MM.1S (cell line): ENCODE measurements around the gene GSTP1.
A peak's percentile ranks its signal among the peaks of the same experiment; 100 is the strongest.

Experiments used
- DNase-seq: peaks from one replicate; pipeline ENCODE4 v3.0.0-alpha.2; 2015
- H2AFZ ChIP-seq: fragments of 300-600 bp; sonication (generic); 2 replicates; pipeline ENCODE4 v1.6.0; 2016; ENCODE audit warnings: antibody characterized with exemption, low read length
- H3F3A ChIP-seq: fragments of 300-600 bp; sonication (generic); 2 replicates; pipeline ENCODE4 v1.6.1; 2016; ENCODE audit warnings: mild to moderate bottlenecking, antibody characterized with exemption, low read length, moderate library complexity, mixed read lengths; ENCODE audit not compliant: insufficient read depth
- H3K27ac ChIP-seq: fragments of 300-600 bp; sonication (generic); 2 replicates; pipeline ENCODE4 v1.5.1; 2016; ENCODE audit warnings: mild to moderate bottlenecking, low read length
- H3K27me3 ChIP-seq: fragments of 300-600 bp; sonication (generic); replicated peaks from 2 replicates; pipeline ENCODE4 v1.6.0; 2016; ENCODE audit warnings: low read length; ENCODE audit not compliant: insufficient read depth
- H3K36me3 ChIP-seq: fragments of 300-600 bp; sonication (generic); replicated peaks from 2 replicates; pipeline ENCODE4 v1.6.1; 2016; ENCODE audit warnings: mild to moderate bottlenecking, low read length, mixed read lengths; ENCODE audit not compliant: insufficient read depth
- H3K4me1 ChIP-seq: fragments of 300-600 bp; sonication (generic); 2 replicates; pipeline ENCODE4 v1.6.1; 2016; ENCODE audit warnings: low read length, mixed read lengths
- H3K4me2 ChIP-seq: fragments of 300-600 bp; sonication (generic); 2 replicates; pipeline ENCODE4 v1.6.0; 2016; ENCODE audit warnings: low read depth, low read length
- H3K4me3 ChIP-seq: fragments of 300-600 bp; sonication (generic); 2 replicates; pipeline ENCODE4 v1.5.1; 2016; ENCODE audit warnings: low read length, mixed read lengths
- H3K79me2 ChIP-seq: fragments of 300-600 bp; sonication (generic); 2 replicates; pipeline ENCODE4 v1.6.1; 2016; ENCODE audit warnings: mixed run types, low read length, mixed read lengths
- H3K9ac ChIP-seq: fragments of 300-600 bp; sonication (generic); 2 replicates; pipeline ENCODE4 v1.6.1; 2016; ENCODE audit warnings: low read length, mixed read lengths
- H3K9me2 ChIP-seq: fragments of 300-600 bp; sonication (generic); replicated peaks from 2 replicates; pipeline ENCODE4 v1.6.1; 2016; ENCODE audit warnings: mild to moderate bottlenecking, low read length, mixed read lengths; ENCODE audit not compliant: insufficient read depth
- H3K9me3 ChIP-seq: fragments of 300-600 bp; sonication (generic); replicated peaks from 2 replicates; pipeline ENCODE4 v1.6.1; 2016; ENCODE audit warnings: mild to moderate bottlenecking, low read length, mixed read lengths; ENCODE audit not compliant: insufficient read depth
- H4K20me1 ChIP-seq: fragments of 300-600 bp; sonication (generic); 2 replicates; pipeline ENCODE4 v1.6.1; 2016; ENCODE audit warnings: mild to moderate bottlenecking, low read length, moderate library complexity, mixed read lengths; ENCODE audit not compliant: insufficient read depth
- CTCF ChIP-seq: fragments of 300-600 bp; sonication (generic); IDR thresholded peaks from 2 replicates; pipeline ENCODE4 v1.5.1; 2016; ENCODE audit warnings: antibody characterized with exemption, low read length, mixed read lengths
- EZH2 ChIP-seq: fragments of 300-600 bp; sonication (generic); optimal IDR thresholded peaks from 2 replicates; pipeline ENCODE3; 2017; ENCODE audit warnings: low read depth, mild to moderate bottlenecking, antibody characterized with exemption, low read length, mixed read lengths
- EZH2phosphoT487 ChIP-seq: fragments of 300-600 bp; sonication (generic); IDR thresholded peaks from 2 replicates; pipeline ENCODE4 v1.6.1; 2018; ENCODE audit warnings: antibody characterized with exemption, low read length

GSTP1 gene

GRCh38 chr11:67581469-67581868 lies 2.1 kb upstream of the GSTP1 start:
- Histone ChIP-seq H3F3A (peaks cover 25% of the 10 kb centered on the region), H3K9me3 (no peaks in the 10 kb centered on the region), H3K27ac (no peak overlapping the region), H4K20me1 (peaks cover 3% of the 10 kb centered on the region; the same call in 1 of the 2 replicates), H2AFZ (no peak overlapping the region), H3K9ac (no peak overlapping the region), H3K27me3 (peaks cover 23% of the 10 kb centered on the region), H3K79me2 (peaks cover 24% of the 10 kb centered on the region), H3K4me3 (no peak overlapping the region), H3K4me1 (peaks cover 31% of the 10 kb centered on the region), H3K4me2 (no peak overlapping the region), H3K9me2 (no peaks in the 10 kb centered on the region), H3K36me3 (peaks cover 7% of the 10 kb centered on the region; the same call in 1 of the 2 replicates)
- TF ChIP-seq CTCF (no peak), EZH2phosphoT487 (no peak), EZH2 (no peak)
- DNase-seq: no peak

- DNase-seq: no peak
- TF ChIP-seq EZH2: no peak
- TF ChIP-seq CTCF: no peak
- no peak for TF ChIP-seq EZH2phosphoT487
- Histone ChIP-seq H3K9ac (no peak overlapping the region), H3K9me3 (no peaks in the 10 kb centered on the region), H3K4me1 (peaks cover 36% of the 10 kb centered on the region), H3K36me3 (peaks cover 8% of the 10 kb centered on the region; the same call in 1 of the 2 replicates), H3K27me3 (peaks cover 19% of the 10 kb centered on the region), H3K4me2 (peak overlapping the region; percentile 10; the same call in 1 of the 2 replicates), H2AFZ (no peak overlapping the region), H3K4me3 (no peak overlapping the region), H3F3A (peaks cover 31% of the 10 kb centered on the region), H3K27ac (no peak overlapping the region; the same call in 1 of the 2 replicates), H4K20me1 (peaks cover 3% of the 10 kb centered on the region; the same call in 1 of the 2 replicates), H3K79me2 (peaks cover 24% of the 10 kb centered on the region), H3K9me2 (no peaks in the 10 kb centered on the region)
Observed at GRCh38 chr11:67582011-67582410, 1.6 kb upstream of the GSTP1 start.

GRCh38 chr11:67584205-67584880 lies 731 bp downstream of the GSTP1 start:
- Histone ChIP-seq H3K27me3 (0 out of 2 replicates have a peak, but pooled peaks cover 9% of the 10 kb centered on the region), H3K27ac (peak overlapping the region; percentile 63), H3K9me3 (no peaks in the 10 kb centered on the region), H3K4me1 (peaks cover 48% of the 10 kb centered on the region), H3F3A (peaks cover 44% of the 10 kb centered on the region), H2AFZ (peak overlapping the region; percentile 50; the same call in 1 of the 2 replicates), H3K9ac (peak overlapping the region; percentile 78), H3K79me2 (peaks cover 24% of the 10 kb centered on the region), H3K4me3 (peak overlapping the region; percentile 73), H3K36me3 (peaks cover 8% of the 10 kb centered on the region; the same call in 1 of the 2 replicates), H4K20me1 (peaks cover 3% of the 10 kb centered on the region; the same call in 1 of the 2 replicates), H3K9me2 (no peaks in the 10 kb centered on the region), H3K4me2 (peak overlapping the region; percentile 95)
- TF ChIP-seq EZH2phosphoT487 (no peak), EZH2 (no peak), CTCF (no peak)
- DNase-seq: peak; percentile 39
